RWPE2 (cell line): Measurements from ENCODE around the gene CFAP410.

Source experiments
- ATAC-seq: fragments of 200-7000 bp; cut with Tn5 transposase; 3 replicates; pipeline ENCODE4 v1.9.1; 2021; ENCODE audit warnings: low read depth
- DNase-seq: peaks from one replicate; pipeline ENCODE4 v3.0.0-alpha.2; 2020; ENCODE audit warnings: low spot score
- H3K27ac ChIP-seq: fragments of 450-650 bp; 2 replicates; pipeline ENCODE4 v1.5.1; 2017; ENCODE audit warnings: mild to moderate bottlenecking; ENCODE audit not compliant: poor library complexity, severe bottlenecking
- H3K27me3 ChIP-seq: fragments of 250-450 bp; sonication (Bioruptor Pico); 2 replicates; pipeline ENCODE4 v1.5.1; 2021; ENCODE audit warnings: mild to moderate bottlenecking, moderate library complexity; ENCODE audit not compliant: insufficient read depth, poor library complexity, severe bottlenecking
- H3K36me3 ChIP-seq: fragments of 250-450 bp; sonication (Bioruptor Pico); 2 replicates; pipeline ENCODE4 v1.5.1; 2020; ENCODE audit warnings: low read depth, mild to moderate bottlenecking, moderate library complexity
- H3K4me1 ChIP-seq: fragments of 250-450 bp; sonication (Bioruptor Pico); 2 replicates; pipeline ENCODE4 v1.5.1; 2021; ENCODE audit warnings: mild to moderate bottlenecking, moderate library complexity; ENCODE audit not compliant: insufficient read depth, poor library complexity, severe bottlenecking
- H3K4me3 ChIP-seq: fragments of 250-450 bp; sonication (Bioruptor Pico); 2 replicates; pipeline ENCODE4 v1.5.1; 2021; ENCODE audit warnings: mild to moderate bottlenecking, moderate library complexity; ENCODE audit not compliant: severe bottlenecking
- H3K9me3 ChIP-seq: fragments of 250-450 bp; sonication (Bioruptor Pico); 2 replicates; pipeline ENCODE4 v1.5.1; 2021; ENCODE audit warnings: mild to moderate bottlenecking, moderate library complexity; ENCODE audit not compliant: severe bottlenecking
- TF ChIP-seq, protein P1 (sequence below): fragments of 450-650 bp; IDR thresholded peaks from one replicate; pipeline ENCODE4 v1.5.1; 2017; ENCODE audit warnings: mild to moderate bottlenecking, moderate library complexity; ENCODE audit not compliant: poor library complexity, severe bottlenecking

CFAP410 gene

GRCh38 chr21:44291936-44292811, 47.0 kb downstream of the CFAP410 start:
- DNase-seq (no peak), ATAC-seq (no peak)
- no peaks in the 10 kb centered on the region for H3K27me3 ChIP-seq
- no peaks in the 10 kb centered on the region for H3K4me1 ChIP-seq
- no peaks in the 10 kb centered on the region for H3K9me3 ChIP-seq
- no peak overlapping the region for H3K4me3 ChIP-seq
- no peak overlapping the region for H3K27ac ChIP-seq
- TF ChIP-seq, protein P1, sequence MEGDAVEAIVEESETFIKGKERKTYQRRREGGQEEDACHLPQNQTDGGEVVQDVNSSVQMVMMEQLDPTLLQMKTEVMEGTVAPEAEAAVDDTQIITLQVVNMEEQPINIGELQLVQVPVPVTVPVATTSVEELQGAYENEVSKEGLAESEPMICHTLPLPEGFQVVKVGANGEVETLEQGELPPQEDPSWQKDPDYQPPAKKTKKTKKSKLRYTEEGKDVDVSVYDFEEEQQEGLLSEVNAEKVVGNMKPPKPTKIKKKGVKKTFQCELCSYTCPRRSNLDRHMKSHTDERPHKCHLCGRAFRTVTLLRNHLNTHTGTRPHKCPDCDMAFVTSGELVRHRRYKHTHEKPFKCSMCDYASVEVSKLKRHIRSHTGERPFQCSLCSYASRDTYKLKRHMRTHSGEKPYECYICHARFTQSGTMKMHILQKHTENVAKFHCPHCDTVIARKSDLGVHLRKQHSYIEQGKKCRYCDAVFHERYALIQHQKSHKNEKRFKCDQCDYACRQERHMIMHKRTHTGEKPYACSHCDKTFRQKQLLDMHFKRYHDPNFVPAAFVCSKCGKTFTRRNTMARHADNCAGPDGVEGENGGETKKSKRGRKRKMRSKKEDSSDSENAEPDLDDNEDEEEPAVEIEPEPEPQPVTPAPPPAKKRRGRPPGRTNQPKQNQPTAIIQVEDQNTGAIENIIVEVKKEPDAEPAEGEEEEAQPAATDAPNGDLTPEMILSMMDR = no peak
- H3K36me3 ChIP-seq = no peaks in the 10 kb centered on the region

GRCh38 chr21:44291078-44291935, 47.9 kb downstream of the CFAP410 start:
- no peak overlapping the region for H3K4me3 ChIP-seq
- no peaks in the 10 kb centered on the region for H3K4me1 ChIP-seq
- no peak for ATAC-seq
- DNase-seq = no peak
- no peaks in the 10 kb centered on the region for H3K36me3 ChIP-seq
- H3K27me3 ChIP-seq = no peaks in the 10 kb centered on the region
- H3K27ac ChIP-seq = no peak overlapping the region
- H3K9me3 ChIP-seq = no peaks in the 10 kb centered on the region
- TF ChIP-seq, protein P1 = no peak

DNA sequence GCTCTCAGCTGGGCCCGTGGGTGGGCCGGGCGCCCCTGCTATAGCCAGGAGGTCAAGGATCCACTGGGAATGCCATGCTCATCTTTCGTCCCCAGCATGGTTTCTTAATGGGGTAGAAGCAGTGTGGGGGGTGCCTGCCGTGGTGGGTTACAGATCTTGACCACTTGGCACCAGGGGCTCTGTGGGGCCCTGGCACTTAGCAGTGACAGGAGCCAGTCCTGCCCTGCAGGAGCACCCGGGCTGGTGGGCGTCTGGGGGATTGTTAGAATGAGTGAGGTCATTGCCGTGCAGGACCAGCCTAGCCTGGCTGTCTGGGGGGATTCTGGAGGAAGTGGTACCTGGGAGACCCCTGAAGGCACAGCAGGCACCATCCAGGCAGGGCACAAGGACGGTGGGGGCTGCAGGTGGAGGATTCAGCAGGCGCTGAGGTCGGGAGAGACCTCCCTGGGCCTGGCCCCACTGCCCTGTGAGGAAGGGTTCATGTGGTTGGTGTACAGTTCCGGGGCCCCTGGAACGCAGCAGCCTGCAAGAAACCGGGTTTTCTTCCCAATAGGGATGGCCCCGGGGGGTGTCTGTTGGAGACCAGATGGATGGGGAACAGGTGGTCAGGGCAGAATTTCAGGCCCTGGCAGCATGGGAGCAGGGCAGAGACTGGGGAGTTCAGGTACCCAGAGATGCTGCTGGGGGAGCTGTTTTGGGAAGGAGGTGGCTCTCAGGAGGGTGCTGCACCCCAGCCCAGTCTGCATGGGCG, 48.7 kb downstream of the CFAP410 start:
- no peaks in the 10 kb centered on the region for H3K4me1 ChIP-seq
- DNase-seq (no peak), ATAC-seq (no peak)
- no peaks in the 10 kb centered on the region for H3K9me3 ChIP-seq
- TF ChIP-seq, protein P1 = no peak
- H3K27me3 ChIP-seq = no peaks in the 10 kb centered on the region
- H3K36me3 ChIP-seq = no peaks in the 10 kb centered on the region
- no peak overlapping the region for H3K4me3 ChIP-seq
- H3K27ac ChIP-seq = no peak overlapping the region

DNA sequence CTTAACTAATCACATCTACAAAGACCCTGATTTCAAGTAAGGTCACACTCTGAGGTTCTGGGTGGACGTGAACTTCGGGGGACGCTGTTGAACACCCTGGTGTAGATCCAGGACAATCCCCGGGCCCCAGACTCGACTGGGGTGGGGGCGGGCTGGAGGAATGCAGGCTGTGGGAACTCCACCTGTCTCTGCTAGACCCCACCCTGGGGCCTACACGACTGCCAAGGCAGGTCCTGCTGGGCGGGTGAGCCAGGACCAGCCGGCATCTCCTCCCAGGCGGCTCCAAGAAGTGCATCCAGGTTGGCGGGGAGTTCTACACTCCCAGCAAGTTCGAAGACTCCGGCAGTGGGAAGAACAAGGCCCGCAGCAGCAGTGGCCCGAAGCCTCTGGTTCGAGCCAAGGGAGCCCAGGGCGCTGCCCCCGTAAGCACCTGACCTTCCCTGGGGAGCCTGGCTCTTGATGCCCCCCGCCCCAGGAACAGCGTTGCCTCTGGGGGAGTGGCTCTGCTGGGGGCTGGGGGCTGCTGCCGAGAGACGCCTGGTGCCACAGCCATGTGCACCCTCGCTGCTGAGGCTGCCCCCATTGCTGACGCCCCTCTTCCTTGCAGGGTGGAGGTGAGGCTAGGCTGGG, 49.7 kb downstream of the CFAP410 start:
- DNase-seq = no peak
- TF ChIP-seq, protein P1 = no peak
- Histone ChIP-seq H3K27me3 (peaks cover 3% of the 10 kb centered on the region), H3K4me1 (no peaks in the 10 kb centered on the region), H3K36me3 (no peaks in the 10 kb centered on the region), H3K27ac (no peak overlapping the region), H3K4me3 (no peak overlapping the region), H3K9me3 (no peaks in the 10 kb centered on the region)
- no peak for ATAC-seq
